Neutrophil (primary cell): Measurements from ENCODE around the gene ALG1L2.
A peak's percentile ranks its signal among the peaks of the same experiment; 100 is the strongest.
"Not testable (repeated sequence)": the region's sequence is repeated elsewhere in the genome, so short reads cannot be mapped to it uniquely, and the experiment has no call there.

Experiments
- H3K27ac ChIP-seq: fragments of 200-600 bp; sonication (generic); 2 replicates; pipeline ENCODE4 v1.5.1; 2016; ENCODE audit warnings: mild to moderate bottlenecking, moderate library complexity
- H3K27me3 ChIP-seq: fragments of 200-600 bp; sonication (generic); 2 replicates; pipeline ENCODE4 v1.6.0; 2016; ENCODE audit warnings: mild to moderate bottlenecking
- H3K36me3 ChIP-seq: fragments of 200-600 bp; sonication (generic); 2 replicates; pipeline ENCODE4 v1.5.1; 2017
- H3K4me1 ChIP-seq, 2 experiments: fragments of 200-600 bp in 1 of 2; sonication (generic) in 1 of 2; 1 replicate in 1 of 2; 2 replicates in 1 of 2; pipeline versions ENCODE4 v1.5.1 to v1.6.1; 2013 to 2016; ENCODE audit warnings: low read depth in 1 of 2, low read length in 1 of 2, mild to moderate bottlenecking in 1 of 2, moderate library complexity in 1 of 2; ENCODE audit not compliant: control insufficient read depth in 1 of 2, insufficient read depth in 1 of 2
- H3K4me3 ChIP-seq, 2 experiments: fragments of 200-600 bp in 1 of 2; sonication (generic) in 1 of 2; 1 replicate in 1 of 2; 2 replicates in 1 of 2; pipeline ENCODE4 v1.5.1; 2013 to 2016; ENCODE audit warnings: low read depth in 1 of 2, low read length in 1 of 2, mild to moderate bottlenecking in 1 of 2, moderate library complexity in 1 of 2
- H3K9me3 ChIP-seq: fragments of 200-600 bp; sonication (generic); 2 replicates; pipeline ENCODE4 v1.5.1; 2016
- TF ChIP-seq, protein P1 (sequence below): fragments of 200-600 bp; sonication (generic); IDR thresholded peaks from 2 replicates; pipeline ENCODE4 v1.5.1; 2016; ENCODE audit warnings: antibody characterized with exemption

ALG1L2 gene

DNA sequence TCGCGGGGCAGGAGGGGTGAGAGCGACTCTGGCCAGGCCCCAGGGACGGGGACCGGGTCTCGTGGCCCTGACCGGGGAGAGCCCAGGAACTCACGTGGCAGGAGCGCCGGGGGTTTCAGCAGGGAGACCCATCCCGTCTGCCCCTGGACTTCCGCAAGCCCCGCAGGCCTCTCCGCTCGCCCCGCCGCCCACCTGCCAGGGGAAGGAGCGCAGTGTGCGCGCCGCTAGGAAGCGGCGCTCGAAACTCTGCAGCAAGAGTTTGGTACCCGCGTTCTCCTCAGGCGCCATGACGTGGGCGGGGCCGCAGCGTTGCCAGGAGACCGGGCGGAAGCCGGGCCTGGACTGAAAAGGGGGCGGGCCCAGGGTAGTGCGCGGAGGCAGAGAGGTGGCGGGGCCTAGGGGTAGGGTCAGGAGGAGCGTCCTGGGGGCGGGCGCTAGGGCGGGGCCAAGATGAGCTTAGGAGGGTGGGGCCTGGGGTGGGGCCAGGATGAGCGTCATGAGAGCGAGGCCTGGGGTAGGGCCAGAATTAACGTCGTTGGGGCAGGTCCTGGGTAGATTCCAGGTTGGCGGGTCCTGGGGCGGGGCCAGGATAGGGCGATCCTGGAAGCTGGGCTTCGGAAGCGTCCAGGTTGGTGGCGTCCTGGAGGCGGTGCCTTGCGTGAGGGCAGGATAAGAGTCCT is 29.7 kb downstream of the ALG1L2 start:
- H3K27me3 ChIP-seq: peaks cover 15% of the 10 kb centered on the region
- TF ChIP-seq, protein P1, sequence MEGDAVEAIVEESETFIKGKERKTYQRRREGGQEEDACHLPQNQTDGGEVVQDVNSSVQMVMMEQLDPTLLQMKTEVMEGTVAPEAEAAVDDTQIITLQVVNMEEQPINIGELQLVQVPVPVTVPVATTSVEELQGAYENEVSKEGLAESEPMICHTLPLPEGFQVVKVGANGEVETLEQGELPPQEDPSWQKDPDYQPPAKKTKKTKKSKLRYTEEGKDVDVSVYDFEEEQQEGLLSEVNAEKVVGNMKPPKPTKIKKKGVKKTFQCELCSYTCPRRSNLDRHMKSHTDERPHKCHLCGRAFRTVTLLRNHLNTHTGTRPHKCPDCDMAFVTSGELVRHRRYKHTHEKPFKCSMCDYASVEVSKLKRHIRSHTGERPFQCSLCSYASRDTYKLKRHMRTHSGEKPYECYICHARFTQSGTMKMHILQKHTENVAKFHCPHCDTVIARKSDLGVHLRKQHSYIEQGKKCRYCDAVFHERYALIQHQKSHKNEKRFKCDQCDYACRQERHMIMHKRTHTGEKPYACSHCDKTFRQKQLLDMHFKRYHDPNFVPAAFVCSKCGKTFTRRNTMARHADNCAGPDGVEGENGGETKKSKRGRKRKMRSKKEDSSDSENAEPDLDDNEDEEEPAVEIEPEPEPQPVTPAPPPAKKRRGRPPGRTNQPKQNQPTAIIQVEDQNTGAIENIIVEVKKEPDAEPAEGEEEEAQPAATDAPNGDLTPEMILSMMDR: peak; percentile 36
- H3K9me3 ChIP-seq: no peaks in the 10 kb centered on the region
- H3K4me1 ChIP-seq: peaks cover 10 to 13% of the 10 kb centered on the region in 2 experiments
- H3K36me3 ChIP-seq: no peaks in the 10 kb centered on the region
- peak overlapping the region; percentile 62 to 75 for H3K4me3 ChIP-seq
- peak overlapping the region; percentile 91 for H3K27ac ChIP-seq

DNA sequence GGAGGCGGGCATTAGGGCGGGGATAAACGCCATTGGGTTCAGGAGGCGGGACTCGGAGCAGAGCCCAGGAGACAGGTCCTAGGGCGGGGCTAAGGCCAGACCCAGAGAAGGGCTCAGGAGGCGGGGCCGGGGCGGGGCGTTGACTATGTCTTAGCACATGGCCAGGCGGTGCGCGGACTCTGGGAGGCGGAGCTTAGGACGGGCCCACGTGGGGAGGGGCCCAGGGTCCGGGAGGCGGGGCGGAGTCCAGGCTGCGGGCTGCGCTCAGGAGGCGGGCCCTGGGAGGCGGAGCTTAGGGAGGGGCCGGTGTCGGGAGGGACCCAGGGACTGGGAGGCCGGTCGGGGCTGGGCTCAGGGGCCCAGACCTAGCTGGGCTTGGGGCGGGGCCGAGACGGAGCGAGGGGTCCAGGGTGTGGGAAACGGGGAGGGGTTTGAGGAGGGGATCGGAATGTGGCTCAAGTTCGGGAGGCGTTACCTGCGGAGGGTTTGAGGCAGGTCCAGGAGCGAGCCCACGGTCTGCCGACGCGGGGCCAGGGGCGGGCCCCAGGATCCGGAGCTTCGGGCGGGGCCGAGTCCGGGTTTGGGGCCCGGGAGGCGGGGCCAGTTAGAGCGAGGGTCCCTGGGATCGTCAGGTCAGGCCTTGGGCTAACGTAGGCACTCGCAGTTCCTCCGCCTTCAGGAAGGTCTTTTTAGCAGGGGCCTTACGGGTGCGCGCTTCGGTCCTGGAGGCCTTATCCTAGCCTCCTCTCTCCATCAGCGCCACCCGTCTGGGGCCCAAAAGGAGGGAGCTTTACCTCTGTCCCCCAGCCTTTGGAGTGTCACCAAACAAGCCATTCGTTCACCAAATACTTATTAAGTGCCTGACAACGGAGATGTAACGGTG is 30.5 kb downstream of the ALG1L2 start:
- Histone ChIP-seq H3K4me1 (peaks cover 10 to 13% of the 10 kb centered on the region in 2 experiments), H3K27ac (peak overlapping the region; percentile 91), H3K4me3 (peak overlapping the region; percentile 62 to 75), H3K27me3 (peaks cover 15% of the 10 kb centered on the region)
- not testable (repeated sequence) for H3K36me3 ChIP-seq, H3K9me3 ChIP-seq

DNA sequence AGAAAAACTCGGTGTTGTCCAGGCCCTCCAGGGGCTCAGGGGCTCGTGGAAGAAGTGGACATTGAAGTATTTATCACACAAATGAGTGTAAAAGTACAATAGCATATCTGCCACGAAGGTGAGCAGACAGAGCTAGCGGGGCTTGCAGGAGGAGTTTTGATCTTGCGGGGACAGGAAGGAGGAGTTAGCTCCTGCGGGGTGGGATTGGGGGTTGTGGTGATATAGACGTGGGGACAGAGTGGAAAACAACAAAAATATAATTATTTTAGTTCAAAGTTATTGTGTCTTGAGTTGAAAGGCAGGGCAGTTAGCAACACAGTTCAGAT is 31.1 kb downstream of the ALG1L2 start:
- H3K36me3 ChIP-seq, H3K9me3 ChIP-seq: not testable (repeated sequence)
- H3K4me1 ChIP-seq: peaks cover 10 to 13% of the 10 kb centered on the region in 2 experiments
- peaks cover 15% of the 10 kb centered on the region for H3K27me3 ChIP-seq
- H3K27ac ChIP-seq: peak overlapping the region; percentile 91
- H3K4me3 ChIP-seq: peak overlapping the region; percentile 62 to 75

- not testable (repeated sequence) for H3K27ac ChIP-seq, H3K9me3 ChIP-seq, H3K4me3 ChIP-seq, H3K36me3 ChIP-seq
- peaks cover 15% of the 10 kb centered on the region for H3K27me3 ChIP-seq
- H3K4me1 ChIP-seq: peaks cover 10 to 13% of the 10 kb centered on the region in 2 experiments
Observed at GRCh38 chr3:130115400-130115799, 33.8 kb downstream of the ALG1L2 start.

DNA sequence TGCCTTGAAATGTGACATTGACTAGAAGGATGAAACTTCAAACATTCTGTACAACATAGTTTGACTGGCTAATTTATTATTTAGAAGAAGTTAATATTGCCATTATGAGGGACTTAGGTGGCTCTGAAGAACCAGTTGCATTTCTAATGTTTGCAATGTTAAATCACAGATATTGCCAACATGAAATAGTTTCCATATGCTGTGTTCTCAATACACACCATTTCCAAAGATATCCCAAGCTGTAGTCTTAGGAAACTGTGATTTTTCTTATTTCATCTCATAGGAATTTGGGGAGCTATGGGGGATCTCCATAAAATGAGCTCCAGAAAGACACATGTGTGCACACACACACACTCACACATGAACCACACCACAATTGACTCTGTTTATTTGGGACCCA is 36.3 kb downstream of the ALG1L2 start:
- TF ChIP-seq, protein P1: no peak
- H3K4me1 ChIP-seq: no peaks in the 10 kb centered on the region
- H3K36me3 ChIP-seq: no peaks in the 10 kb centered on the region
- no peaks in the 10 kb centered on the region for H3K9me3 ChIP-seq
- H3K27ac ChIP-seq: no peak overlapping the region
- no peak overlapping the region for H3K4me3 ChIP-seq
- peaks cover 8% of the 10 kb centered on the region for H3K27me3 ChIP-seq

- not testable (repeated sequence) for H3K4me1 ChIP-seq, H3K27me3 ChIP-seq, H3K27ac ChIP-seq, H3K4me3 ChIP-seq, H3K9me3 ChIP-seq, H3K36me3 ChIP-seq
Observed at GRCh38 chr3:130119824-130120223, 38.2 kb downstream of the ALG1L2 start.

GRCh38 chr3:130120291-130120690 is 38.7 kb downstream of the ALG1L2 start:
- H3K4me3 ChIP-seq, H3K9me3 ChIP-seq, H3K27ac ChIP-seq, H3K36me3 ChIP-seq, H3K4me1 ChIP-seq, H3K27me3 ChIP-seq: not testable (repeated sequence)

- H3K4me3 ChIP-seq, H3K9me3 ChIP-seq, H3K36me3 ChIP-seq, H3K27me3 ChIP-seq, H3K4me1 ChIP-seq, H3K27ac ChIP-seq: not testable (repeated sequence)
Observed at GRCh38 chr3:130122891-130123775, 41.5 kb downstream of the ALG1L2 start.

DNA sequence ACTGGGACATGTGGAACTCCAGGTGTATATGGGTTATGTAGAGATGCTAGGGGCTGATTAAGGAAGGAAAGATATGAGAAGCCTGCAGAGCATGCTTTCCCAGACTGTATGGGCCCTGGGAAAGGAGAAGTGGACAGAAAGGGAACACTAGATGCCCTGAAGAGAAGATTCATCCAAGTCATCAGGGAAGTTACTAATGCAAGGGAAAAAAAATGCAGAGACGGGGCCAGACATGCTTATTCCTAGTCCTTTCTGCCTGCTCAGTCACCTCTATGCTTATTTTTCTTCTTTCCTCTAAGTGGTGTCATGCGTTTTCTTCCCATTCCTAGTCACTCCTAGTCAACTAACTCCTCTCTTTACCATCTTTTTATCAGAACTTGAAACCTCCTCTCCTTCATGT is 43.8 kb downstream of the ALG1L2 start:
- not testable (repeated sequence) for H3K4me1 ChIP-seq, H3K36me3 ChIP-seq, H3K9me3 ChIP-seq, H3K27me3 ChIP-seq, H3K27ac ChIP-seq, H3K4me3 ChIP-seq

DNA sequence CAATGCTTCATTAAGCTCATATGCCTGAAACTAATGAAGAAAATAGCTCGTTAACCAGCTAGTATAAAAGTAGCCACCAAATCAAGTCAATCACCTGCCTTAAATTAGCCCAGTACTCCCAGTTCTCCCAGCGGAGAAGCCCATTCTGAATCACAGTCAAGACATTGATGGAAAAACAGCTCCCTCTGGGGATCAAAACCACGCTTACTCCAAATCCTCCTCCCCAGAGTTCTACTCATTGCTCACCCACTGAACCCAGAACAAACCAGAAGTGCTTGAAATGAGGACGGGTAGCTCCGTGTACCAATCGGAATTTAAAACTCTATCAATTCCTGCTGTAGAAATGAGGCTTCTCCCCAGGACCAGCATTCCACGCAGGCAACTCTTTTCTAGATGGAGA is 54.7 kb downstream of the ALG1L2 start:
- H3K4me1 ChIP-seq, H3K27ac ChIP-seq: not testable (repeated sequence)

DNA sequence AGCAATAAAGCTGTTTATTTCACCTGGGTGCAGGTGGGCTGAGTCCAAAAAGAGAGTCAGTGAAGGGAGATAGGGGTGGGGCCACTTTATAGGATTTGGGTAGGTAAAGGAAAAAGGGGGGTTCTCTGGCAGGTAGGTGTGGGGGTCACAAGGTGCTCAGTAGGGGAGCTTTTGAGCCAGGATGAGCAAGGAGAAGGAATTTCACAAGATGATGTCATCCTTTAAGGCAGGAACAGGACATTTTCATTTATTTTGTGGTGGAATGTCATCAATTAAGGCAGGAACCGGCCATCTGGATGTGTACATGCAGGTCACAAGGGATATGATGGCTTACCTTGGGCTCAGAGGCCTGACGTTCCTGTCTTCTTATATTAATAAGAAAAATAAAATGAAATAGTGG is 56.1 kb downstream of the ALG1L2 start:
- not testable (repeated sequence) for H3K27me3 ChIP-seq, H3K9me3 ChIP-seq

More for the DNA sequence above, 54.7 kb downstream of the ALG1L2 start:
- H3K4me3 ChIP-seq, H3K9me3 ChIP-seq, H3K27me3 ChIP-seq, H3K36me3 ChIP-seq: not testable (repeated sequence)

More for the DNA sequence above, 56.1 kb downstream of the ALG1L2 start:
- H3K36me3 ChIP-seq, H3K4me3 ChIP-seq, H3K27ac ChIP-seq, H3K4me1 ChIP-seq: not testable (repeated sequence)
